ENCODE data around the gene VTCN1. TPM values are rescaled to one million over a fixed set of nuclear protein-coding genes. Genes with fewer than 3 reads are reported as not detected.

Gene VTCN1
- total RNA-seq, 1 experiment from 2014 or later, result 0.17 TPM

- TF ChIP-seq, protein P1, sequence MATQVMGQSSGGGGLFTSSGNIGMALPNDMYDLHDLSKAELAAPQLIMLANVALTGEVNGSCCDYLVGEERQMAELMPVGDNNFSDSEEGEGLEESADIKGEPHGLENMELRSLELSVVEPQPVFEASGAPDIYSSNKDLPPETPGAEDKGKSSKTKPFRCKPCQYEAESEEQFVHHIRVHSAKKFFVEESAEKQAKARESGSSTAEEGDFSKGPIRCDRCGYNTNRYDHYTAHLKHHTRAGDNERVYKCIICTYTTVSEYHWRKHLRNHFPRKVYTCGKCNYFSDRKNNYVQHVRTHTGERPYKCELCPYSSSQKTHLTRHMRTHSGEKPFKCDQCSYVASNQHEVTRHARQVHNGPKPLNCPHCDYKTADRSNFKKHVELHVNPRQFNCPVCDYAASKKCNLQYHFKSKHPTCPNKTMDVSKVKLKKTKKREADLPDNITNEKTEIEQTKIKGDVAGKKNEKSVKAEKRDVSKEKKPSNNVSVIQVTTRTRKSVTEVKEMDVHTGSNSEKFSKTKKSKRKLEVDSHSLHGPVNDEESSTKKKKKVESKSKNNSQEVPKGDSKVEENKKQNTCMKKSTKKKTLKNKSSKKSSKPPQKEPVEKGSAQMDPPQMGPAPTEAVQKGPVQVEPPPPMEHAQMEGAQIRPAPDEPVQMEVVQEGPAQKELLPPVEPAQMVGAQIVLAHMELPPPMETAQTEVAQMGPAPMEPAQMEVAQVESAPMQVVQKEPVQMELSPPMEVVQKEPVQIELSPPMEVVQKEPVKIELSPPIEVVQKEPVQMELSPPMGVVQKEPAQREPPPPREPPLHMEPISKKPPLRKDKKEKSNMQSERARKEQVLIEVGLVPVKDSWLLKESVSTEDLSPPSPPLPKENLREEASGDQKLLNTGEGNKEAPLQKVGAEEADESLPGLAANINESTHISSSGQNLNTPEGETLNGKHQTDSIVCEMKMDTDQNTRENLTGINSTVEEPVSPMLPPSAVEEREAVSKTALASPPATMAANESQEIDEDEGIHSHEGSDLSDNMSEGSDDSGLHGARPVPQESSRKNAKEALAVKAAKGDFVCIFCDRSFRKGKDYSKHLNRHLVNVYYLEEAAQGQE (IDR thresholded peaks at IDR 0.05; ENCODE audit: low read depth), result no peak
- no peak for TF ChIP-seq ELF1 (IDR thresholded peaks at IDR 0.05; ENCODE audit: borderline replicate concordance, low read depth)
Measured at GRCh38 chr1:117142200-117142599, 68.5 kb downstream of the VTCN1 start (continued).

GRCh38 chr1:117138561-117138960, 72.2 kb downstream of the VTCN1 start:
- ATAC-seq, result no peak
- intact Hi-C loops (cut with micrococcal nuclease), result no loop called here

More at GRCh38 chr1:117138561-117138960, 72.2 kb downstream of the VTCN1 start:
- TF ChIP-seq POLR2A (IDR thresholded peaks at IDR 0.05; ENCODE audit: borderline replicate concordance, extremely low read depth, insufficient read depth, insufficient read length) (no peak), POLR2AphosphoS5 (IDR thresholded peaks at IDR 0.05; ENCODE audit: low read depth, low read length) (no peak), SIN3A (IDR thresholded peaks at IDR 0.05; ENCODE audit: low read depth) (no peak), ELF1 (IDR thresholded peaks at IDR 0.05; ENCODE audit: borderline replicate concordance, low read depth) (no peak), TCF7L2 (IDR thresholded peaks at IDR 0.05; ENCODE audit: borderline replicate concordance, extremely low read depth, insufficient read depth, insufficient read length) (no peak), CEBPB (IDR thresholded peaks at IDR 0.05; ENCODE audit: low read depth) (no peak)
- TF ChIP-seq, protein P2, sequence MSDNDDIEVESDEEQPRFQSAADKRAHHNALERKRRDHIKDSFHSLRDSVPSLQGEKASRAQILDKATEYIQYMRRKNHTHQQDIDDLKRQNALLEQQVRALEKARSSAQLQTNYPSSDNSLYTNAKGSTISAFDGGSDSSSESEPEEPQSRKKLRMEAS (IDR thresholded peaks at IDR 0.05), result no peak
- TF ChIP-seq, protein P1 (IDR thresholded peaks at IDR 0.05; ENCODE audit: low read depth), result no peak
- ChIA-PET POLR2A (no interaction called here), RAD21 (ENCODE audit: low non-redundant PET in 1 of 2, low total read pairs in 2 of 2, uncharacterized antibody in 2 of 2, unreplicated experiment in 2 of 2) (no interaction called here), CTCF (no interaction called here)
- DNase-seq (ENCODE audit: low read depth, low spot score), result no peak
- Histone ChIP-seq H3K4me2 (ENCODE audit: low read length) (no peak overlapping the region), H3K27me3 (ENCODE audit: insufficient read depth, low read length) (no peaks in the 10 kb centered on the region), H3K36me3 (ENCODE audit: control insufficient read depth in 1 of 2, insufficient read depth in 2 of 2, low read length in 2 of 2) (no peaks in the 10 kb centered on the region), H3K9me2 (ENCODE audit: insufficient read depth) (no peaks in the 10 kb centered on the region), H4K20me1 (ENCODE audit: insufficient read depth) (no peaks in the 10 kb centered on the region), H3K4me1 (ENCODE audit: control insufficient read depth in 1 of 2, insufficient read depth in 2 of 2, low read length in 2 of 2) (no peaks in the 10 kb centered on the region), H3K27ac (ENCODE audit: low read depth, low read length) (no peak overlapping the region), H3K9ac (ENCODE audit: low read length) (no peak overlapping the region), H3K9me3 (ENCODE audit: control insufficient read depth in 1 of 2, insufficient read depth in 1 of 2, low read depth in 1 of 2, low read length in 2 of 2) (no peaks in the 10 kb centered on the region), H3K79me2 (ENCODE audit: insufficient read depth, low read length) (no peaks in the 10 kb centered on the region), H3K4me3 (replicated peaks in 1 of 2; ENCODE audit: low read depth in 1 of 2, low read length in 2 of 2) (no peak overlapping the region), H2AFZ (ENCODE audit: low read depth, low read length, poor library complexity, severe bottlenecking) (no peak overlapping the region)
- no TSS peak for BruUV-seq (replicated peaks)
